ACC112 (cell line): ENCODE measurements around the gene TRMO.
A peak's percentile ranks its signal among the peaks of the same experiment; 100 is the strongest.
"Not testable (repeated sequence)": the region's sequence is repeated elsewhere in the genome, so short reads cannot be mapped to it uniquely, and the experiment has no call there.

Experiments
- H2AFZ ChIP-seq: fragments of 200-600 bp; sonication (generic); one replicate; pipeline ENCODE4 v1.6.0; 2017; ENCODE audit warnings: antibody characterized with exemption, low read length; ENCODE audit not compliant: unreplicated experiment
- H3K27ac ChIP-seq: fragments of 200-600 bp; sonication (generic); 2 replicates; pipeline ENCODE4 v1.5.1; 2014; ENCODE audit warnings: low read depth, mild to moderate bottlenecking, antibody characterized with exemption, low read length, moderate library complexity
- H3K27me3 ChIP-seq: fragments of 200-600 bp; sonication (generic); 2 replicates; pipeline ENCODE4 v1.6.1; 2014; ENCODE audit warnings: mild to moderate bottlenecking, antibody characterized with exemption, low read length, moderate library complexity, mixed read lengths; ENCODE audit not compliant: insufficient read depth
- H3K36me3 ChIP-seq: fragments of 200-600 bp; sonication (generic); 2 replicates; pipeline ENCODE4 v1.6.1; 2016; ENCODE audit warnings: mild to moderate bottlenecking, antibody characterized with exemption, low read length, moderate library complexity, mixed read lengths; ENCODE audit not compliant: insufficient read depth
- H3K4me1 ChIP-seq: fragments of 200-600 bp; sonication (generic); one replicate; pipeline ENCODE4 v1.6.1; 2016; ENCODE audit warnings: low read length, mixed read lengths; ENCODE audit not compliant: insufficient read depth, unreplicated experiment, control insufficient read depth
- H3K4me3 ChIP-seq: fragments of 200-600 bp; sonication (generic); 2 replicates; pipeline ENCODE4 v1.5.1; 2014; ENCODE audit warnings: mild to moderate bottlenecking, low read depth, low read length
- H3K79me2 ChIP-seq: fragments of 200-600 bp; sonication (generic); one replicate; pipeline ENCODE4 v1.6.0; 2016; ENCODE audit warnings: low read length; ENCODE audit not compliant: control insufficient read depth, unreplicated experiment, insufficient read depth

TRMO gene, protein sequence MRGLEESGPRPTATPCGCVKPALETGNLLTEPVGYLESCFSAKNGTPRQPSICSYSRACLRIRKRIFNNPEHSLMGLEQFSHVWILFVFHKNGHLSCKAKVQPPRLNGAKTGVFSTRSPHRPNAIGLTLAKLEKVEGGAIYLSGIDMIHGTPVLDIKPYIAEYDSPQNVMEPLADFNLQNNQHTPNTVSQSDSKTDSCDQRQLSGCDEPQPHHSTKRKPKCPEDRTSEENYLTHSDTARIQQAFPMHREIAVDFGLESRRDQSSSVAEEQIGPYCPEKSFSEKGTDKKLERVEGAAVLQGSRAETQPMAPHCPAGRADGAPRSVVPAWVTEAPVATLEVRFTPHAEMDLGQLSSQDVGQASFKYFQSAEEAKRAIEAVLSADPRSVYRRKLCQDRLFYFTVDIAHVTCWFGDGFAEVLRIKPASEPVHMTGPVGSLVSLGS

DNA sequence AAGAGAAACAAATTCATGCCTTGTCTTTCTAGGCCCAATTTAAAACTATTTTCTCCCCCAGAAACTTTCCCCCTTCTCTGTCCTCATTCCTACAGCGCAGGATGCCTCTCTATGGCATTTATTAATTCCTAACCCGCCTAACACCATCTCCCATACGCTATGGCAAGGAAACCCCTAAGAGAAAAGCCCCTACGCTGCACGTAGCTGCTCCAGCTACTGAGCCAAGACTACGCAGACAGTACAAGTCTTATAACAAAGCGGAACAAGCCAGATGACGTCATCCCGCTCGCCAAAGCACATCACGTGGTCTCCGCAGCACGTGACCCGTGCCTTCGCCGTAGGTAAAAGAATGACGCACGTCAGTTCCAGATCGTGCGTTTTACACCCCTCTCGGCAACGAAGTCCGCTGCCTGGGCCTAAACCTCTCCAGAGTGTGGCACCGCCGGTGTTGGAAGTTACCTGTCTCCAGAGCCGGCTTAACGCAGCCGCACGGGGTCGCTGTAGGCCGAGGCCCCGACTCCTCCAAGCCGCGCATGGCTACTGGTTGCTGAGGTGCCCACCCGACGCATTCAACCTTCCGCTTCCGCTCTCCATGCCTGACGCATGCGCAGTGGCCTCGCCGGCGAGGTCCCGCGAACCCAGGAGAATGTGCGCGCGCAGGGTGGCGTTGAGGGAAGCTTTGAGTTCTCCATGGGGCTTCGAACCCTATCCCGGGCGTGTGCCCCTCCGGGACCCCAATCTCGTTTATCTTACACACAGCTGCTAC lies at the start of gene TRMO:
Gene TRMO (minus strand): TSS at position 542 of the 766 bp plus-strand sequence. CDS start 7 bp downstream, at position 535.
- H2AFZ ChIP-seq: peak within 1 kb of the TSS; percentile 95
- H3K27ac ChIP-seq: peak within 1 kb of the TSS; percentile 89
- no peaks in the 10 kb centered on the region for H3K36me3 ChIP-seq
- peaks cover 23% of the 10 kb centered on the region for H3K79me2 ChIP-seq
- peak within 1 kb of the TSS; percentile 82 for H3K4me3 ChIP-seq
- peaks cover 10% of the 10 kb centered on the region for H3K4me1 ChIP-seq
- H3K27me3 ChIP-seq: no peaks in the 10 kb centered on the region

DNA sequence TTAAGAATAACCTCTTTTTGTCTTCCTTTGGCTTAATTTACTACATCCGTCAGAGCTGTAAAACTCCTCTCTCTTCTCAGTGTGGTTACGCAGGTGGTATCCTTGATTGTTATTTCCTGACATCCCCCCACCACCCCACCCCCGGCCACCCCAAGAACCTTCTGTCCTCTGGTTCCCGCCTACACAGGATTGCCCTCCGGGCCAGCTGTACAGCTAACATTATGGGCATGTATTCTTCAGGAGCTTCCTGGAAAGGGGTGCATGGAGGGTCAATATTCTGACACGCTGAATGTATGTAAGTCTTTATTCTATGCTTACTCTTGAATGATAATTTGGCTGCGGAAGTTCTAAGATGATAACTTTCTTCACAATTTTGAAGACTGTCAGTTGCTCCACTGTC lies 47.9 kb upstream of the TRMO start:
- H3K36me3 ChIP-seq: no peaks in the 10 kb centered on the region
- H3K4me3 ChIP-seq: no peak overlapping the region
- no peak overlapping the region for H3K27ac ChIP-seq
- H3K79me2 ChIP-seq: no peaks in the 10 kb centered on the region
- H2AFZ ChIP-seq: no peak overlapping the region
- no peaks in the 10 kb centered on the region for H3K27me3 ChIP-seq
- no peaks in the 10 kb centered on the region for H3K4me1 ChIP-seq

DNA sequence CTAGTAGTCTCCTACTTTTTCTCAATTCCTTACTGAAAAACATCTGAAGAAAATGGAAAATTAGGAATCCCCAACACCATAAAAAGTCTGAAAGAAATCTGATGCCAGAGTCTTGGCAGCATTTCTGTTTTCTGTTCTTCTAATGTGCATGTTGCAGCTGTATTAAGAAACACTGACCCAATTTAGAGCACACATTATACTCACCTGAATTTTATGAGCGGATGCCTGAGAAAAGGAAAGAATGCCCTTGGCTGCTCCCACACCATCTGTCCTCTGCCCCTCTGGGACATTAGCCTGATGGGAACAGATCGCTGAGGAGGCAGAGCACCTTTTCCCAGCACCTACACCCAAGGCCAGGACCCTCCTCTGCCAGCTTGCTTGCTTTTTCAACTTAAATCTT lies 46.7 kb upstream of the TRMO start:
- no peak overlapping the region for H2AFZ ChIP-seq
- no peaks in the 10 kb centered on the region for H3K79me2 ChIP-seq
- H3K27ac ChIP-seq: no peak overlapping the region
- H3K36me3 ChIP-seq: no peaks in the 10 kb centered on the region
- no peak overlapping the region for H3K4me3 ChIP-seq
- no peaks in the 10 kb centered on the region for H3K27me3 ChIP-seq
- no peaks in the 10 kb centered on the region for H3K4me1 ChIP-seq

DNA sequence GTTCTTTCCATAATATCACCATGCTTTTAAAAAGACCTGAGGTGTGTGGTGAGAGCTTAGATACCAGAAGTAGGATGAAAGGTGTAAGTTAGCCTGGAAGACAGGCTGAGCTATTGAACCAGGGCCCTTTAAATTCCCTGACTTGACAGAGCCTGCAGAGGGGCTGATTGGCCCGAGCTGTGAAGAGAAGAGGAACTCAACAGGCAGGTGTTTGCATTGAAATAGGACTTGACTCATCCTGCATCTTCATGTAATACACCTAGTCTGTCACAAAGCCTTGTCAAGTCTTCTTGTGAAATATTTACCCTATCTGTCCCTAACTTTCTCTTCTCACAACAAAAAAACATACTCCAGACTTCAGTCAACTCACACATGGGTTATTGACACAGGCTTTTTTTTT lies 44.2 kb upstream of the TRMO start:
- H2AFZ ChIP-seq: no peak overlapping the region

DNA sequence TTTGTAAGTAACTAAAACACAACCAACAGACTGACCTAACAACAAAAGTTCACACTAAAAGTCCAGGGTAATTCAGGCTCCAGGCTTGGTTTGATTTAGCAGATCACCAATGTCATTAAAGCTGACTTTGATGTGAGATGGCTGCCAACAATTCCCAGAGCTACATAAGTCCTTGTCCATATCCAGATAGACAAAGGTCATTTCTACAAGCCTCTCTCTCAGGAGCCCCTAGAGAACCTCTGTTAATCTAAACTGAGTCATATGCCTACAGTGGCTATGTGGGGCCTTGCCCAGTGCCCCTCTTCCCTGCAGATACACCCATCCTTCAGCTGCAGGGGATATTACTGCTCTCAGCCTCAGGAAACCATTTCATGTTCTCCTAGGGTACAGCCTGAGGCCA lies 42.6 kb upstream of the TRMO start:
- H3K4me3 ChIP-seq: no peak overlapping the region
- H3K4me1 ChIP-seq: no peaks in the 10 kb centered on the region
- no peaks in the 10 kb centered on the region for H3K36me3 ChIP-seq
- no peak overlapping the region for H2AFZ ChIP-seq
- H3K27me3 ChIP-seq: no peaks in the 10 kb centered on the region
- H3K79me2 ChIP-seq: no peaks in the 10 kb centered on the region
- no peak overlapping the region for H3K27ac ChIP-seq

More for the DNA sequence above, 44.2 kb upstream of the TRMO start:
- no peaks in the 10 kb centered on the region for H3K4me1 ChIP-seq
- H3K27ac ChIP-seq: no peak overlapping the region
- H3K79me2 ChIP-seq: no peaks in the 10 kb centered on the region
- H3K4me3 ChIP-seq: no peak overlapping the region
- H3K27me3 ChIP-seq: no peaks in the 10 kb centered on the region
- no peaks in the 10 kb centered on the region for H3K36me3 ChIP-seq

DNA sequence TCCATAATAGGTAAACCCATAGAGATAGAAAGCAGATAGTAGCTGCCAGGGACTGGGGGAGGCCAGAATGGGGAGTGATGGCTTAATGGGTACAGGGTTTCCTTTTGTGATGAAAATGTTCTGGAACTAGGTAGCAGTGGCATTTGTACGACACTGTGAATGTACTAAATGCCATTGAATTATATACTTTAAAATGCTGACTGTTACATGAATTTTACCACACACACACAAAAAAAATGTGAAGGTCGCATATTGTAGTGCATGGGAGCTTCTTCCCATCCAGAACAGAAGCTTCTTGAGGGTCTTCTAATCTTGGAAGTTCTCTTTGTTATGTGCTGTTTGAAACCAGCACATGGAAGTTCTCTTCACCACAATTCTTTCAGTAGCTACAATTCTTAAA lies 40.9 kb upstream of the TRMO start:
- no peaks in the 10 kb centered on the region for H3K79me2 ChIP-seq
- H3K27me3 ChIP-seq: no peaks in the 10 kb centered on the region
- no peak overlapping the region for H3K27ac ChIP-seq
- H3K36me3 ChIP-seq: no peaks in the 10 kb centered on the region
- H3K4me3 ChIP-seq: no peak overlapping the region
- H3K4me1 ChIP-seq: peaks cover 9% of the 10 kb centered on the region
- no peak overlapping the region for H2AFZ ChIP-seq

DNA sequence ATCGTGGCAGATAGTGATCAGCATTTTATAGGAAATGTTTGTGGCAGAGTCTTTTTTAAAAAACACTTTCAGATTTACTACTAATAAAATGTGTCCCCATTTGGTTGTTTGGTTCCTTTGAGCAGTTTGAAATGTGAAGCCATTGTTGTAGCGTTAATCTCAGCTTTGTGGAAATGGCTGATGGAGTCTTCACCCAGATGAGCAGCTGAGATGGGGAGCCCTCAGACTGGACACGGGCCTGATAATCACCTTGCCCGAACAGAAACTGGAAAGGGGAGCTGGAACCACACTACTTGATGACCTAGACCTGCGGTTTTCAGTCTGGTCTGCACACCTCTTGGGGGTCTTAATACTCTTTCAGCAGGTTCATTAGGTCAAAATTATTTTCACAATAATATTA lies 40.3 kb upstream of the TRMO start:
- H3K4me3 ChIP-seq: no peak overlapping the region
- H3K27me3 ChIP-seq: no peaks in the 10 kb centered on the region
- no peaks in the 10 kb centered on the region for H3K36me3 ChIP-seq
- H3K27ac ChIP-seq: no peak overlapping the region
- no peaks in the 10 kb centered on the region for H3K79me2 ChIP-seq
- H2AFZ ChIP-seq: no peak overlapping the region
- peaks cover 9% of the 10 kb centered on the region for H3K4me1 ChIP-seq

DNA sequence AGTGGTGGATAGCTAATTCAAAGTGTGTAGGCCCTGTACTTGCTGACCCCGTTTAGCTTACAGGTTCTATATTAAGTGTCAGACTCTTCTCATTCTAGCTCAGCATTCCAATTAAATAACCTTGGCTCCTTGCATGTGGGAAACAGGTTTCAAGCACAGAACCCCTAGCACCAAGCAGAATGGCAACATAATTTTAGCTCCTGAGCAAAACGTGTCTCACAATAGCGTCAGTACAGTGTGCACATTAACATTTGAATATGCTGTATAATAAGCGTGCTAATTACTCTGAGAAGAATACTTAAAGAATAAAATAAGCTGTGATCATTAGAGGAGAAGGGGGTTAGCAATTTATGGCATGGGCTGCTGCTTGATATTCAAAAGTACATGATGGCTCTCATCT lies 39.8 kb upstream of the TRMO start:
- H3K27ac ChIP-seq: no peak overlapping the region
- no peak overlapping the region for H3K4me3 ChIP-seq
- H3K79me2 ChIP-seq: no peaks in the 10 kb centered on the region
- peaks cover 9% of the 10 kb centered on the region for H3K4me1 ChIP-seq
- H2AFZ ChIP-seq: no peak overlapping the region
- no peaks in the 10 kb centered on the region for H3K36me3 ChIP-seq
- no peaks in the 10 kb centered on the region for H3K27me3 ChIP-seq

DNA sequence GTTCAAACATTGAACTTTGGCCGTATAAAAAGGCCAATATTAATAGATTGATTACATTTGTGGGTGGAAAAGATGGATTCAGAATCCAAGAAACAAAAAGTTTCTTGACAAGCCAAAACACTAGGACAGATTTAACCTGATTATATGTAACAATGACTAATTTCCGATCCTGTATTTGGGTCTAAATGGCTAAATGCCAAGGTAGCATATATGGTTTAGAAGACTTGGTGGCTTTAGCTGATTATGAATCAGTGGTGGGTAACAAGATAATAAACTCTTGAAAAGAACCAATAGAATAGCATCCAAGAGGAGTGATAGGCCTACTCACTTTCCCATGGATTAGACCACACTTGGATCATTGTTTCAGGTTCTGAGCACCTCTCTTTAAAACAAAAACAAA lies 39.1 kb upstream of the TRMO start:
- Histone ChIP-seq H3K27me3 (no peaks in the 10 kb centered on the region), H2AFZ (no peak overlapping the region), H3K36me3 (no peaks in the 10 kb centered on the region), H3K27ac (no peak overlapping the region), H3K4me3 (no peak overlapping the region), H3K79me2 (no peaks in the 10 kb centered on the region), H3K4me1 (peaks cover 9% of the 10 kb centered on the region)

DNA sequence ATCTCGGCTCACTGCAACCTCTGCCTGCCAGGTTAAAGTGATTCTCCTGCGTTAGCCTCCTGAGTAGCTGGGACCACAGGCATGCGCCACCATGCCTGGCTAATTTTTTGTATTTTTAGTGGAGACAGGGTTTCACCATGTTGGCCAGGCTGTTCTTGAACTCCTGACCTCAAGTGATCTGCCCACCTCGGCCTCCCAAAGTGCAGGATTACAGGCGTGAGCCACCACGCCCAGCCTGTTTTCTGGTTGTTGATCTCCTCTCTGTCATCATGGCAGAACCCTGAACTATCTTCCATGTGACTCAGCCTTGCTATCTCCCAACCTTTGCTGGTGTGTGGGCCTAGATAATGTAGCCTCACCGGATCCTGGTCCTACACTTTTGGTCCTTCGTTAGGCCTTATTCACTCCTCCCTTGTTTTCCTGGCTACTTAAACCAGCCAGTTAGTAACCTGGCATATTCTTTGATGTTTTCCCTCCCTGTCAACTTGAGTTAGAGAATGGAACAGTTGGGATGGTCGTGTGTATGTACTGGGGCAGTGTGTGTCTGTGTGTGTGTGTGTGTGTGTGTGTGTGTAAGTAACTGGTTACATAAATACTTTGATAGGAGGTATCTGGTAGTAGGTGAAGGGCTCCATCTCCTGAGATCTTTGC lies 38.5 kb upstream of the TRMO start:
- H3K36me3 ChIP-seq, H3K27ac ChIP-seq, H3K79me2 ChIP-seq, H3K4me3 ChIP-seq, H2AFZ ChIP-seq, H3K27me3 ChIP-seq, H3K4me1 ChIP-seq: not testable (repeated sequence)
